ENCODE measurements around the gene ACER3. TPM values are rescaled to one million over a fixed set of nuclear protein-coding genes. Genes with fewer than 3 reads are reported as not detected.
"Not testable (repeated sequence)": the region's sequence is repeated elsewhere in the genome, so short reads cannot be mapped to it uniquely, and the experiment has no call there.

The ACER3 gene
- total and polyA plus RNA-seq, 7 donors, result 5.6 to 13.2 (median 9.4) TPM

DNA sequence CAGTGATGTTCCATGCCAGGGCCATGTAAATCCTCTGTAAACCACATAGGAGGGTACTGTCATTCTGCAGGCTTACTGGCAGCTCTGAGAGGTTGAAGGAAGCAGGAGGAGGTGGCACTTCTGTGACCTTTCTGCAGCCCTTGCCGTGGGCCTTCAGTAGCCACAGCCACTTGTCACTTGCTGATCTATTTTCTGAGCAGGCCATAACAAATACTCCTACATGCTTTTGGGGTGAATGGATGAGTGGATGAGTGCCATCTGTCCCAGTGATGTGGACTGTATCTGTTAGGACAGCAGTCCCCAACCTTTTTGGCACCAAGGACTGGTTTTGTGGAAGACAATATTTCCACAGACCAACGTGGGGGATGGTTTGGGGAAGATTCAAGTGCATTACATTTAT lies 183.6 kb downstream of the ACER3 start:
- intact Hi-C loops (cut with DNase I), result no loop called here
- 85 to 90% methylated on average over 2 of the region's 2 CpGs for WGBS, 2 donors
- DNase-seq, result no peak
- Histone ChIP-seq H3K4me1 (peaks cover 0 to 22% (median 14%) of the 10 kb centered on the region in 4 donors), H3K36me3 (no peaks in the 10 kb centered on the region), H3K27ac (no peak overlapping the region), H3K4me3 (no peak overlapping the region), H3K27me3 (peaks cover 10 to 52% (median 39%) of the 10 kb centered on the region in 3 donors), H3K9me3 (no peaks in the 10 kb centered on the region)
- TF ChIP-seq POLR2A (IDR thresholded peaks at IDR 0.05) (no peak), POLR2AphosphoS5 (IDR thresholded peaks at IDR 0.05) (no peak)

DNA sequence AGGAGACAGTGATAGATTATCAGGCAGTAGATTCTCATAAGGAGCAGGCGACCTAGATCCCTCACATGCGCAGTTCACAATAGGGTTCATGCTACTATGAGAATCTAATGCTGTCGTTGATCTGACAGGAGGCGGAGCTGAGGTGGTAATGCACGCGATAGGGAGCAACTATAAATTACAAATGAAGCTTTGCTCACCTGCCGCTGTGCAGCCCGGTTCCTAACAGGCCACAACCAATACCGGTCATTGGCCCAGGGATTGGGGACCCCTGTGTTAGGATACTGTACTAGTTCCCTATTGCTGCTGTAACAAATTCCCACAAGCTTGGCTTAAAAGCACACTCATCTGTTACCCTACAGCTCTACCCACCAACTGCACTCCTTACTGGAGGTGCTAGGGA lies 184.2 kb downstream of the ACER3 start:
- no peak for DNase-seq
- H3K4me3 ChIP-seq, result no peak overlapping the region
- intact Hi-C loops (cut with DNase I), result loop anchor here (5.0 kb wide), 1 partner anchor 502 kb away; no protein-coding TSS in a partner anchor
- no peaks in the 10 kb centered on the region for H3K36me3 ChIP-seq
- 95 to 97% methylated on average over 9 of the region's 9 CpGs for WGBS, 2 donors
- peaks cover 0 to 16% (median 10%) of the 10 kb centered on the region in 4 donors for H3K4me1 ChIP-seq
- no peak overlapping the region for H3K27ac ChIP-seq
- peaks cover 5 to 47% (median 33%) of the 10 kb centered on the region in 3 donors for H3K27me3 ChIP-seq
- no peak for TF ChIP-seq POLR2A (IDR thresholded peaks at IDR 0.05)
- TF ChIP-seq POLR2AphosphoS5 (IDR thresholded peaks at IDR 0.05), result no peak
- TF ChIP-seq, protein P1, sequence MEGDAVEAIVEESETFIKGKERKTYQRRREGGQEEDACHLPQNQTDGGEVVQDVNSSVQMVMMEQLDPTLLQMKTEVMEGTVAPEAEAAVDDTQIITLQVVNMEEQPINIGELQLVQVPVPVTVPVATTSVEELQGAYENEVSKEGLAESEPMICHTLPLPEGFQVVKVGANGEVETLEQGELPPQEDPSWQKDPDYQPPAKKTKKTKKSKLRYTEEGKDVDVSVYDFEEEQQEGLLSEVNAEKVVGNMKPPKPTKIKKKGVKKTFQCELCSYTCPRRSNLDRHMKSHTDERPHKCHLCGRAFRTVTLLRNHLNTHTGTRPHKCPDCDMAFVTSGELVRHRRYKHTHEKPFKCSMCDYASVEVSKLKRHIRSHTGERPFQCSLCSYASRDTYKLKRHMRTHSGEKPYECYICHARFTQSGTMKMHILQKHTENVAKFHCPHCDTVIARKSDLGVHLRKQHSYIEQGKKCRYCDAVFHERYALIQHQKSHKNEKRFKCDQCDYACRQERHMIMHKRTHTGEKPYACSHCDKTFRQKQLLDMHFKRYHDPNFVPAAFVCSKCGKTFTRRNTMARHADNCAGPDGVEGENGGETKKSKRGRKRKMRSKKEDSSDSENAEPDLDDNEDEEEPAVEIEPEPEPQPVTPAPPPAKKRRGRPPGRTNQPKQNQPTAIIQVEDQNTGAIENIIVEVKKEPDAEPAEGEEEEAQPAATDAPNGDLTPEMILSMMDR (IDR thresholded peaks at IDR 0.05), result no peak
- no peak for TF ChIP-seq EP300 (IDR thresholded peaks at IDR 0.05)
- H3K9me3 ChIP-seq, result no peaks in the 10 kb centered on the region

DNA sequence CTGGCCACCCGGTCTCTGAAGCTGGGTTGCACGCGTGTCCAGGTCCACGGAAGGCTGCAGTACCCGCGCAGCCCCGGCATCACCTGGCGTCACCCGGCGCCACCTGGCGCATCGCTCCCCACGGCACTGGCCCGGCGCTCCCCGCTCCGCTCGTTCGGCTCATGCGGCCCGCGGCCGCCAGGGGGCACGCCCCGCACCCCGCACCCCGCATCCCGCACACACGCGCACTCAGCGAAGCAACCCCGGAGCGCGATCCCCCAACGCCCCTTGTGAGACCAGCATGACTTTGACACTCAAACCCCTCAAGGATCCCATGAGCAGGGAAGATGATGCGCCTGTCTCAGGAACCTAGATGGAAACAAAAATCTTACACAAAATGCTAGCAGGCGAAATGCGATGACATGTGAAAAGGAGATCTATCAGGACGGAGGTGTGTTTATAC lies 185.4 kb downstream of the ACER3 start:
- TF ChIP-seq, protein P1 (IDR thresholded peaks at IDR 0.05), result peak; percentile 11 to 50 (median 29)
- no peak for TF ChIP-seq POLR2AphosphoS5 (IDR thresholded peaks at IDR 0.05)
- no peak for TF ChIP-seq POLR2A (IDR thresholded peaks at IDR 0.05)
- 4 to 5% methylated on average over 39 of the region's 39 CpGs for WGBS, 2 donors
- H3K36me3 ChIP-seq, result no peaks in the 10 kb centered on the region
- H3K9me3 ChIP-seq, result no peaks in the 10 kb centered on the region
- peak; percentile 66 for DNase-seq
- H3K27ac ChIP-seq, result no peak overlapping the region
- peaks cover 0 to 11% (median 6%) of the 10 kb centered on the region in 4 donors for H3K4me1 ChIP-seq
- no peak overlapping the region for H3K4me3 ChIP-seq
- H3K27me3 ChIP-seq, result peaks cover 0 to 35% (median 21%) of the 10 kb centered on the region in 3 donors
- intact Hi-C loops (cut with DNase I), result loop anchor here (2.0 to 5.0 kb wide), 2 partner anchors 143 to 501 kb away; no protein-coding TSS in a partner anchor

DNA sequence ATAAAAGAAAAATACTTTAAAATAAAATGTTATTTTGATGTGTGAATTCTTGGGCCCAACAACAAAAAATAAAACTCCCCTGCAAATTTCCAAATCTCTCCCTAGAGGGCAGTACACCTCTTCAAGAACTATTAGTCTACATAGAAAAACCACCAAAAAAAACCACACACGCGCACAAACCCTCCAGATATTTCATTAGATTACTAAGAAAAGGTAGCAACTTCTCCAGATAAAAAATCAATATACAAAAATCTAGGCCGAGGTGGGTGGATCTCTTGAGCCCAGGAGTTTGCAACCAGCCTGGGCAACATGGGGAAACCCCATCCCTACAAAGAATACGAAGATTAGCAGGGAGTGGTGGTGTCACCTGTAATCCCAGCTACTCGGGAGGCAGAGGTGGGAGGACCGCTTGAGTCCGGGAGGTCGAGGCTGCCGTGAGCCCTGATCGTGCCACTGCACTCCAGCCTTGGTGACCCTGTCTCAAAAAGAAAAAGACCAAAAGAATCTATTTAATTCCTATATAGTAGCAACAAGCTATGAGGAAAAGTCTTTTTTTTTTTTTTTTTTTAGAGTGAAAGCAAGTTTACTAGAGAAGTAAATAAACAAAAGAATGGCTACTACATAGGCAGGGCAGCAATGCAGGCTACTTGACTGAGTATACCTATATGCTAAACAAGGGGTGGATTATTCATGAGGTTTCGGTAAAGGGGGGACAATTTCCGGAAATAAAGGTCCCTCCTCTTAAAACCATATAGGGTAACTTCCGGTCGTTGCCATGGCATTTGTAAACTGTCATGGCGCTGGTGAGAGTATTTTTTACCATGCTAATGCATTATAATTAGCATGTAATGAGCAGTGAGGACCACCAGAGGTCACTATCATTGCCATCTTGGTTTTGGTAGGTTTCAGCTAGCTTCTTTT lies 186.5 kb downstream of the ACER3 start:
- intact Hi-C loops (cut with DNase I), result loop anchor here (1.0 to 5.0 kb wide), 4 partner anchors 26 to 500 kb away; no protein-coding TSS in a partner anchor
- H3K27ac ChIP-seq, result peak overlapping the region; percentile 10 to 61 (median 50)

DNA sequence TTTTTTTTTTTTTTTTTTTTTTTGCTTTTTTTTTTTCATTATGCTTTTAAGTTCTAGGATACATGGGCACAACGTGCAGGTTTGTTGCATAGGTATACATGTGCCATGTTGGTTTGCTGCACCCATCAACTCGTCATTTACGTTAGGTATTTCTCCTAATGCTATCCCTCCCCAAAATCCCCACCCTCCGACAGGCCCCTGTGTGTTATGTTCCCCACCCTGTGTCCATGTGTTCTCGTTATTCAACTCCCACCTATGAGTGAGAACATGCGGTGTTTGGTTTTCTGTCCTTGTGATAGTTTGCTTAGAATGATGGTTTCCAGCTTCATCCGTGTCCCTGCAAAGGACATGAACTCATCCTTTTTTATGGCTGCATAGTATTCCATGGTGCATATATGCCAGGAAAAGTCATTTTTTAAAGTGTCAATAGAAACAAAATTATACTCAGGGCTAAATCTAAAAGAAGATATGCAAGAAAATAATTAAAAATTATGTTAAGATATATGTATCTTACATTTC lies 187.3 kb downstream of the ACER3 start:
- not testable (repeated sequence) for H3K27ac ChIP-seq, DNase-seq, H3K36me3 ChIP-seq, H3K4me3 ChIP-seq, H3K9me3 ChIP-seq
- Histone ChIP-seq H3K27me3 (peaks cover 0 to 22% (median 17%) of the 10 kb centered on the region in 3 donors), H3K4me1 (peaks cover 0 to 11% (median 6%) of the 10 kb centered on the region in 4 donors)
- intact Hi-C loops (cut with DNase I), result loop anchor here (1.0 to 5.0 kb wide), 4 partner anchors 25 to 499 kb away; no protein-coding TSS in a partner anchor
- WGBS, 2 donors, result 73 to 74% methylated on average over 7 of the region's 7 CpGs

More for the DNA sequence above, 186.5 kb downstream of the ACER3 start:
- TF ChIP-seq, protein P1 (IDR thresholded peaks at IDR 0.05), result peak in 3 of 4 experiments; percentile 59 to 67 (median 62)
- no peak for TF ChIP-seq POLR2A (IDR thresholded peaks at IDR 0.05)
- no peak for TF ChIP-seq EP300 (IDR thresholded peaks at IDR 0.05)
- peak in 1 of 4 donors; percentile 57 for TF ChIP-seq POLR2AphosphoS5 (IDR thresholded peaks at IDR 0.05)
- Histone ChIP-seq H3K27me3 (peaks cover 0 to 24% (median 17%) of the 10 kb centered on the region in 3 donors), H3K4me1 (peaks cover 0 to 11% (median 6%) of the 10 kb centered on the region in 4 donors), H3K36me3 (no peaks in the 10 kb centered on the region), H3K9me3 (no peaks in the 10 kb centered on the region), H3K4me3 (peak overlapping the region; percentile 8 to 44 (median 32))
- DNase-seq, result peak; percentile 89
- WGBS, 2 donors, result 1 to 5% methylated on average over 15 of the region's 15 CpGs

All from sigmoid colon (tissue), 7 donors.